Endothelial cell of hepatic sinusoid (primary cell): ENCODE measurements around the gene ITLN1.

Source experiments
- in situ Hi-C: cut with HindIII; loops from 2 replicates; pipeline ENCODE4 v1.10.0; 2017; ENCODE audit warnings: low sequenced_read_pairs

ITLN1 gene

DNA sequence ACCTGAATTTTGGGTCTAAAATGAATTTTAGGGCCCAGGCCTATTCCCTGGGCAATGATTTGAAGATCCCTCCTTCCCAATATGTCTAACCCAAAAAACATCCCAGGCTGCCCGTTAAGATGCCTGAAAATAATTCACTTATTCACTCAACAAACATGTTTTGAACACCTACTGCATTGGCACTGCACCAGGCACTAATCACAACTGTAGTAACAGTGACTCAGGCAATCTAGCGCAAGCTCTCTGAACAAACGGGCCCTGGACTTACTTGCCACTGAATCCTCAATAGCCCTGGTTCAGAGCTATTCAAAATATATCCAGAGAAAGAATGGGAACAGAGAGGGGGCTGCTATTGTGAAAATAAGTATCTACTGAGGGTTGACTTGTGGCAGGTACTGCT lies 26.5 kb downstream of the ITLN1 start:
- in situ Hi-C loops: no loop called here

DNA sequence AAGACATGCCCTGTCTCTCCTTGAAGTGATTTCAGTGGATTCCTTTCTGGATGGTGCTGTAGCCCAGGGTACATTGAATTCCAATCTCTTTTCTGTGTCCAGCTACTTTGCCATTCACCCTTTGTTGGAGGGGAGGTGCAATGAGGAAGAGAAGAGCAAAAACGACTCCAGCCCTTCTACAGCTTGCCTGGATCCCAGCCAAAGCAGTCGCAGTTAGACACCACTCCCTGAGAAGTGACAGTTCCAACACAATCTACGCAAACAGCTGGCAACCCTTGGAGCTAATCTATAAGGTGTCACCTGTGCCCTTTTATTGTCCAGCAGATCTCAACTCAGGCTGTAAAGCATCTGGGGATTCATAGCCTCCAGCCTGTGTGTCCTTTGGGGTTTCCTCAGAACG lies 26.9 kb downstream of the ITLN1 start:
- in situ Hi-C loops: no loop called here

DNA sequence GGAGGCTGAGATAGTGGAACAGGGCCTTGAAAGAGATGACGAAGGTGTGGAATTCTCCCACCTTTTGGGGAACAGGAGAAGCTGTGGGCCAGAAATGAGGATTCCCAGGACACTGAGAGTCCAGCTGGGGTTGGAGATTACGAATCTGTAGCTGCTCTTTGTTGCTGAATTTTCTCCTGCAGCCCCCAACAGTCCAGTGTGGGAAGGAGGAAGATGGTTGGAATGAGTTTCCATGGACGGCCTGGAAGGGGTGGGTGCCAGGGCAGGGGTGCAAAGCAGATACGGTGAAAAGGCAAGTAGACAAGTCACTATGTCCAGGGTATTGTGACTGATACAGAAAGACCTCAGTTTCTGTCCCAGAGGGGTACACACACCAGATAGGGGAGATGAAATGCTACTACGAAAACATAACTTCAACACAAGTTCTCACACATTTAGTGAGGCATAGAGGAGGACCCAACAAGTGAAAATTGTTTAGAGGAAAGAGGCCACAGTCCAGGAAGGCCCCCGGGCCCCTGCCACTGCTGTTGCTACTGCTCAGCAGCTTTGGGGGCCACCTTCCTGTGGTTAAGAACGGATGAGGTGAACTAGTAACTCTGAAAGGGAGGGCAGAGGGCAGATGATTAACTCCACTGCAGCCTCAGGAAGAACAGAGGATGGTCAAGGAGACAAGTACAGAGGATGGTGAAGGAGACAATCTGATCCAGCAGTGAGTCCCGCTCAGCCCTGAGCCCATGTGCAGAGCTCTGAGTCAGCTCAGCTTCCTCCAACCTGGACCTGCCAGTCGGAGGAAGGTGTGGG lies 29.6 kb downstream of the ITLN1 start:
- in situ Hi-C loops: no loop called here

DNA sequence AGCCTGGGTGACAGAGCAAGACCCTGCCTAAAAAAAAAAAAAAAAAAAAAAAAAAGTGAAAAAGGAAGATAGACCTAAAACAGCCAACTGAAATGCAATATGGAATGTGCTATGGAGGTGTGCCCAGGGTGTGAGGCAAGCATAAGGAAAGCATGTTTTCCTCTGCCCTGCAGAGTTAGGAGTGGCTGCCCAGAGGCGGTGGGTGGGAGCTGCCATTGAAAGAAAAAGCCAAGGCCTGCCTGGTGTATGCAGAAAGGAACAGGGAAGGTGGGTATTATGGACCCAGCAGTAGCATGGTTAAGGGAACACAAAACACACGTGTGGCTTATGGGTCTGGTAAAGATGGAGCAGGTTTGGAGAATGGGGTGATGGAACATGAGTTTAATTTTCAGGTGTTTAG lies 31.2 kb downstream of the ITLN1 start:
- in situ Hi-C loops: no loop called here

DNA sequence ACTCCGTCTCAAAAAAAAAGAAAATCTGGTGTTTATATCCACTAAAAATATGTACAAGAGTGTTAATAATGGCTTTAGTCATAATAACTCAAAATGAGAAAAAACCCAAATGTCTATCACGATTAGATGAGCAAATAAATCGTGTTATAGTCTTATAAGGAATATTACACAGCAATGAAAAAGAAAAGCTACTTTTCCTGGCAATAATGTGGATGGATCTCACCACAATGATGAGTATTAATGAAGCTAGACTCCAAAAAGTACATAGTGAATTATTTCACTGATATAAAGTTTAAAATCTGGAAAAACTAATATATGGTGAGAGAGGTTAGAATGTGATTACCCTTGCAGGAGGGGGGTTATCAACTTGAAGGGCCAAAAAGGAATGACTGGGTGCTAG lies 32.0 kb downstream of the ITLN1 start:
- in situ Hi-C loops: no loop called here

DNA sequence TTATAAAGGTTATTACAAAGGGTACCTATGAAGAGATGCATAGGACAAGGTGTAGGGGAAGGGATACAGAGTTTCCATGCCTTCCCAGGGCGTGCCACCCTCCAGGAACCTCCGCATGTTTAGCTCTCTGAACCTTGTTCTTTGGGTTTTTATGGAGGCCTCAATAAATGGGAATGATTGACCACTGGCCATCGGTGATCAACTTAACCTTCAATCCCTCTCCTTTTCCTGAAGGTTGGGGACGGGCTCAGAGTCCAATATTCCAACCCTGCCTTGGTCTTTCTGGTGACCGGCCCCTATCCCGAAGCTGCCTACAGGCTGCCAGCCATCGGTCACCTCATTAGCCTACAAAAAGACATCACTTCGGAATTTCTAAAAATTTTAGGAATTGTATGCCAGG lies 34.0 kb downstream of the ITLN1 start:
- in situ Hi-C loops: no loop called here

DNA sequence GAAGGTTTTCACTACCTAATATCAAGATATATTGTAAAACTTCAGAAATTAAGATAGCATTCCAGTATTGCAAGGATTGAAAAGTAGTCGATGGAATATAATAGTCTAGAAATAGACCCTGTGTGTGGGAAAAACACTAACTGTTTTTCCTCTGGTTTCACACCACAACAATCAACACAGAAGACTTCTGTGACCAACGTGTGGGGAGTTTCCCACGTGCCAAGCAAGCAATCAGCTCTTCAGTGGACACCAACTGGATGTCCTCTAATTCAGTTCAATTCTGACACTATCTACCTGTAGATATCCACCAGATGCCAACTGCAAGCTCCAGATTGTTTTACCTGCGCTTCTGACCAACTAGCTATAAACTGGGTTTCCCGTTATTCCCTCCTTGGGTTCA lies 34.4 kb downstream of the ITLN1 start:
- in situ Hi-C loops: no loop called here

DNA sequence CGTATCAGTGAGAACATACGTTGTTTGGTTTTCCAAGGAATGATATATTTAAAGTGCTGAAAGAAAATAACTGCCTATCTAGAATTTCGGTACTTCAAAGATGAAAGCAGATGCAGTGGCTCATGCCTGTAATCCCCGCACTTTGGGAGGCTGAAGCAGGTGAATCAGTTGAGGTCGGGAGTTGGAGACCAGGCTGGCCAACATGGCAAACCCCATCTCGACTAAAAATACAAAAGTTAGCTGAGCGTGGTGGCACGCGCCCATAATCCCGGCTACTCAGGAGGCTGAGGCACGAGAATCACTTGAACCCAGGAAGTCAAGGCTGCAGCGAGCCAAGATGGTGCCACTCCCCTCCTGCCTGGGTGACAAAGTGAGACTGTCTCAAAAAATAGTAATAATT lies 38.7 kb downstream of the ITLN1 start:
- in situ Hi-C loops: no loop called here

DNA sequence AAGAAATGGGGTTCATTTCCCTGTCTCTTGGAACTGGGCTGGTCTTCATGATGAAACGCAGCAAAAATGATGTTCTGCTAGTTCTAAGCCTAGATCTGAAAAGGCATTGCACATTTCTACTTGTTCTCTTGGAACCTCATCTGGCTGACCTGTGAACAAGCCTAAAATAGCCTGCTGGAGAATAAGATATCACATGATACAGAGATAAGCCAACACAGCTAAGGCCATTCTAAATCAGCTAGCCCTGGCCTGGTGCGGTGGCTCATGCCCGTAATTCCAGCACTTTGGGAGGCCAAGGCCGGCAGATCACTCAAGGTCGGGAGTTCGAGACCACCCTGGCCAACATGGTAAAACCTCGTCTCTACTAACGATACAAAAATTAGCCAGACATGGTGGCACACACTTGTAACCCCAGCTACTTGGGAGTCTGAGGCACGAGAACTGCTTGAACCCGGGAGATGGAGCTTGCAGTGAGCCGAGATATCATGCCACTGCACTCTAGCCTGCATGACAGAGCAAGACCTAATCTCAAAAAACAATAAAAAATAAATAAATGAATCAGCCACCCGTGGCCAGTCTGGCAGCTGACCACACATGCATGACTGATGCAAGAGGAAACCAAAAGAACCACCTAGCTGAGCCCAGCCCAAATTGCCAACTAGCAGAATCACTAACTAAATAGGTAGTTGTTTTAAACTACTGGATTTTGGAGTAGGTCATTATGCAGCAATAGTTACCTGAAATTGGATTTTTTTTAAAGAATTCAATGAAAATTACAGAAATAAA lies 40.3 kb downstream of the ITLN1 start:
- in situ Hi-C loops: no loop called here

DNA sequence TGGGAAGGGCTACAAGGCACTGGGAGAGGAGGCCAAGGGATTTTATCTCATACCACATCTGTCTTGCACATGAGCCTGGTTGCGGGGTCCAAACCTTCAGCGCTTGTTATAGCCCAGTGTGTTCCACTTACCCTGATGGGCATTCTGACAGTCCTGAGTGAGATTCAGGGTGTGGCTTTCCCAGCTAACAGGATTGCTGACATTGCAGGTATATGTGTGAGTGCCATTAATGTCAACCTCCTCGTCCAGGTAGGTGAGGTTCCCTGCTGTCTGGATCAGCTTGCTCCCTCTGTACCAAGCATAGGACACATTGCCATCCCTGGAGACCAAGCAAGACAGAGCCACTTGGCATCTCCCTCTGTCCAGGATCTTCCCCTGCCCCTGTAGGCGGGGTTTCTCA lies 43.9 kb downstream of the ITLN1 start:
- in situ Hi-C loops: no loop called here

DNA sequence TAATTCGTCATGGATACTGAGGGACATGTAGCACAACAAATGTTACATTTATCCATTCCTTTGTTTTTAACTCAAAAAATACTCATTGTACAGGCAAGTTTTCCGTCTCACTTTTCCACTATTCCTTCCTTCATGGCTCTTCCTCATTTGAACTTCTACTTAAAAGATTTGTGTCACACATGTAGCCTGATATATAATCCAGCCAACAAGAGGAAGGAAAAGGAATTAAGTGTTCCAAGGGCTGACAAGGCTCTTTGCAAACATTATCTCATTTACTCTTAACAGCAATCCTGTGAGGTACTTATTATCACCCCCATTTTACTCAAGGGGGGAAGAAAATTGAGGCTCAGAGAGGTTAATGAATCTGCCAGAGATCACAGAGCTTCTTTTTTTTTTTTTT lies 45.2 kb downstream of the ITLN1 start:
- in situ Hi-C loops: no loop called here

DNA sequence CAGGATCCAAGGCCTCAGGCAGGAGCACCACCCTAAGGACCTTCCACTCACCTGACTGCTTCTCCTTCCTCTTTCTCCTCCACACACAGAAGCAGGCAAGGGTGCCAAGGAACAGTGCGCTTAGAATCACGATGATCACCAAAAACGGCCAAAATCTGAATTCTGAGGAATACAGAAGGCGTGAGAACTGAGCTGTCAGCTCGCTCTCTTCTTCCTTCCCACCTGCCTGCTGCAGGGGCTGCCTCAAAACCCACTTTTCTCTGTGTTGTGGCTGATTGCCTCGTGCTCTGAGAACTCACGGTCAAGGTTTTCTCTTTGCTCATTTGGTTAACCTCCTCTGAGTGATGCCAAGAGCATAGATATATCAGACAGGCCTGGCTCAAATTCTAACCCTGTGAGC lies 46.1 kb downstream of the ITLN1 start:
- in situ Hi-C loops: no loop called here

DNA sequence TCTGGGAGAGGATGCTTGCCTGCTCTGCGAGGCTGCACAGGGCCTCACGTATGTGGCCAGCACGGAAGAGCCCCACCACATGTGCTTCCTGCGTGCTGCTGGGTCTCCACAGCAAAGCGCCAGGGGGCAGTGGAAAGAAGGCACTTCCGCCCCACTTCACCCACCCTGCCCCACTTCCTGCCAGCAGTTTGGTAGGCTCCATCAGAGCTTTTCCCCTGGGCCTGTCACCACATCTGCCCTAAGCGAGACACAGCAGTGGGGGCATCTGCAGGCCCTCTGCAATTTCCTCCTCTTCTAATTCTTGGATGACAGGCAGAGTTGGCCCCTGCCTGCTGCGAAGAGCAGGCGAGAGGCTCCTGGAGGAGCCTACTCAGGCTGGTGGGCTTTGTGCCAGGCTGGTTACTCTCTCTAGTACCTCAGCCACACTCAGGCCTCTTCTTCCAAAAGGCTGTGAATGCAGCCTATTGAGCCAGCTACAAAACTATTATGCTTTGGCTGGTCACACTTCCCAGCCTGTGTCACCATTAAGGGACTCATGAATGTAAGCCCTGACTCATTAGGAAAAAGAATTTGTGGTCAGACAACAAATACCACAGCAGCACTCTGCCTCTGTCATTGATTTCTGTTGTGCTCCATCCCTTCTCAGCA lies 47.3 kb downstream of the ITLN1 start:
- in situ Hi-C loops: no loop called here

DNA sequence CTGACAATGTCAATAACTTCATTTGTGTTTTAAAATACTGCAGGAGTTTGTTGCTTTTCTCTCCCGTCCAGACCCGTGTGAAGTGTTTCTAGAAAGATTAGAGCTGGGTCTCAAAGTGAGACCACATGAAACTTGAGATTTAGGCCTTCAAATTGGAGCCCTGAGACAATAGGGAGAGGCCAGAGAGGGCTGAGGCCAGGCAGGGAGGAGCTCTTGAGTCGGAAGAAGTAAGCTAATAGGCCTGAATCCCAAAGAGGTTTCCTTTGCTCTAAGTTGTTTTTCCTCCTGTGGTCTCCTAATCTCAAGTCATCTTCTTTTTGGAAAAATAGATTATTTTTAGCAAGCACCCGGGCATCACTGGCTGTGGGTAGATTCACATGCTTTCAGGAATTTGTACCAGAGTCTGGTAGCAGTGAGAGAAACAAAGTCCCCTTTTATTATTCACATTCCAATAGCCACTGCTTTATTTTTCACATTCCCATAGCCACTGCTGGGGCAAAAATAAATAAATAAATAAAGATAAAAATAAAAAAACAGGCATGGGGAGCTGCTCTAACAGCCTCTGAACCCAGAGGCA lies 47.9 kb downstream of the ITLN1 start:
- in situ Hi-C loops: no loop called here

DNA sequence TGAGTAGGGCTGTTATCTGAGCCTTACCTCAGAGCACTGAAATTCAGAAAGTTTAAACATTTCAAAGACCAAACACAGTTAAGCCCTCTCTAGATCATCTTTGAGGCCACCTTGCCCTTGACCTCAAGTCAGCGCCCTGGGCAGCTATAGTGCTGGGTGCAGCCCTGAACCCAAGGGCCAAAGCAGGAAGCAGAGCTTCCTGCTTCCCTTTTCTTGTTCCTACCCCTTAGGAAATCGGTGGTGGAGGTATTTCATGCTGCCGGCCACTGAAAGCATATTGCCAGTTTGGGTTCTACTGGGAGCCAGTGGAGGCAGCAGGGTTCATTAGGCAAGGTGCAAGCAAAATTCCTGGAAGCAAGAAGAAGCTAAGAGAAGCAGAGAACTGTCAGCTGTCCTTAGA lies 48.4 kb downstream of the ITLN1 start:
- in situ Hi-C loops: no loop called here

DNA sequence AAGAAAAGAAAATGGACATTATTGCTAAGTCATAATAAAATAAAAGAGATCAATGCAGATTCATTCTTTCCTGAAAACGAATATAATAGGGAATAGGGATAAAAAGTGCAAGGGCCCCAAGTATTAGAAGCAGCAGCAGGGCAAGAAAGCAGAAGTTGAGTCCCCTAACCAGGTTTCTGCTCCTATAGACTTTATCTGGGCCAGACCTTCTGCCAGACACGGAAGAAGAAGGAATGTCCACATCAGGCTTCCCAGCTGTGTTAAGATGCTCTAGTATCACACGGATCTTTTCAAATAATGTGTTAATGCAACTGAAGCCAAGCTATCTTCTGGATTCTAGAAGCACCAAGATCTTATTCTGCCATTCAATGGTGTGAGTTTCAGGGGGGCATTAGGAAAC lies 49.2 kb downstream of the ITLN1 start:
- in situ Hi-C loops: no loop called here

DNA sequence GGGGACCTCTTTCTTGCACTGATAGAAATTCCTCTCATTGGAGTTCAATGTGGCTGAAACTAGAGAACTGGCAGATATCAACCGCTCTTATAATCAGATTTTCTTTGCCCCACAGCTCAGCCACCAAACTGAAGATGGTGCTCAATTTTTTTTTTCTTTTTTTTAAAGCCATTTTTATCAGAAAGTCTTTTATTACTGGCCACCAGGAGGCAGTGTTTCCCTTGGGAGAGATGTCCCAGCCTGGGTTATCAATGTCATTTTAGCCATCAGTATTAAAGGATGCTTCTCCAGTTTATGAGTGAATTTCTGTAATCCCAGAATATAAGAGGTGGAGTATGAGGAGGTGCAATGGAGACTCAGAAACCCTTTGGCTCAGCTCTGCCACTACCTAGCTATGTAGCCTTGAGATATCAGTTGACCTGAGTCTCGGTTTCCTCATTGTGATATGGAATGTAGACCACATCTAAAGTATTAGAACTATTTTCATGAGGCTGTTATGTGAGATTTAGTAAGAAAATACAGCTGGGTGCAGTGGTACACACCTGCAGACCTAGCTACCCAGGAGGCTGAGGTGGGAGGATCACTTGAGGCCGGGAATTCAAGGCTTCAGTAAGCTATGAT lies 49.9 kb downstream of the ITLN1 start:
- in situ Hi-C loops: no loop called here

DNA sequence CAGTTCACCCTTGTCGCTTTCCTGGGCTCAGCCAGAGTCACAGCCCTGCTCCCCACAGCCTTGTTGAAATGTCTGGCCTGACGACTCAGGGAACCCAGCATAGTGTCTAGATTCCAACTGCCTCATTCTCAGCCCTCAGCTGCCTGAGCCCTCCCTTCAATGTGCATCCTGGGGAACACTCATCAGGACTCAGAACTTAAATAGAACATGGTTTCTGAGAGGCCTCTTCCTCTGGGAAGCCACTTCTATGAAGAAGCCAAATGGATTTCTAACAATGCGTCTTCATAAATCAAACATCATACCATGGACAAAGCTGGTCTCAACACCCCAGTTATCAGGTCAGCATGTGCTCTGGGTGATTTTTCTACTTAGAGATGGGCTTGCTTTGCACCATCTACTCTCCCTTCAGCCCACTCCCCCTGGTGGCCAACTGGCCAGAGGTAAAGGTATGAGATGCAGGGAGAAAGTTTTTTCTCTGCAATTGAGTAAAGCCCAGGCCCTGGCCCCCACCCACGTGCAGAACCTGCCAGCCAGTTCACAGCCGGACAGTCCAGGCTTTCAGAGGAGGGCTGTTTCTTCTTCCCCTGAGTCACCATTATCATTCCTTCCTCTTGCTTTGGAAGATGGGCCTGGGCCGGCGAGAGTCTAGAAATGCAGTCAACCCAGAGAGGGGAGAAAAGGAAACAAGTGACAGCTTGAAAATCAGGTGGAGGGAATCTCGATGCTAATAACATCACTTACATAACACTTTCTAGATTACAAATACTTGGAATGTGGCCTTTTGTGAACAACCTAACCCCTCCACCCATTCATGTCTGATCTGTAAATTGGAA lies 54.4 kb downstream of the ITLN1 start:
- in situ Hi-C loops: no loop called here

DNA sequence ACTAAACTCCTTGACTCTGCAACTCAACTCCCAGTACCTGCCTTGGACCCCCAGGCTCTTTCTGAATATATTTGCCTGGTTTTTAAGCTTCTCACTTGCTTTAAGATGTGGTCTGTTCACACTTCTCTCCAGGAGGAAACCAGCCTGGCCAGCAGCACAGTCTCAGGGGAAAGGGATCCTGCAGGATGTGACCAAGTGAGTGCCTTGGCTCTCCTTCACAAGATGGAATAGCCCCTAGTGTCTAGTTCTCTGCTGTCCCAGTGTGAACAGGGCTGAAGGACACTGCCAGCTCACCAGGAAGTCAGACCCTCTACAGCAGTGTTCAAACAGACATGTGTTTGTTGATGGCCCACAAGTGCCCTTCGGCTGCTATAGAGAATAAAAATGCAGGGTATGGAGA lies 55.2 kb downstream of the ITLN1 start:
- in situ Hi-C loops: no loop called here

DNA sequence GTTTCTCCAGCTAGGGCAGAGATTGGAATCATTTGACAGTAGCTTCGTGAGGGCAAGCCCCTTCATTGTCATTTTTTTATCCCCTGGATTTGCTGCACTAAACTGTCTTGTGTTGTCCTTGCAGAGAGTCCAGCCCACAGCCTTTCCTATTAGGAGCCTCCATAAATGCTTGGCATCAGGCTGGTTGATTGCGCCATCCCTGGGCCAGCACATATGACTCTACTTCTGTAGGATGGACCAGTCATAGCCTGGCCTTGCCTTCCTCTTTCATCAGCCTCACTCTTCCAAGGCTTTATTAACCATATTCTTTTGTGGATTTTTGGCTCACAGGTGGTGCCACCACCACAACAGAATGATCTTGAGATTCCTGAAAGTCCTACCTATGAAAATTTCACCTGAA lies 57.6 kb downstream of the ITLN1 start:
- in situ Hi-C loops: no loop called here
